ENCODE data around the gene FRMD4A.
"Not testable (repeated sequence)": the region's sequence is repeated elsewhere in the genome, so short reads cannot be mapped to it uniquely, and the experiment has no call there.

FRMD4A gene

GRCh38 chr10:14052931-14053330, 277.8 kb downstream of the FRMD4A start:
- DNase-seq (ENCODE audit: low spot score), result no peak

DNA sequence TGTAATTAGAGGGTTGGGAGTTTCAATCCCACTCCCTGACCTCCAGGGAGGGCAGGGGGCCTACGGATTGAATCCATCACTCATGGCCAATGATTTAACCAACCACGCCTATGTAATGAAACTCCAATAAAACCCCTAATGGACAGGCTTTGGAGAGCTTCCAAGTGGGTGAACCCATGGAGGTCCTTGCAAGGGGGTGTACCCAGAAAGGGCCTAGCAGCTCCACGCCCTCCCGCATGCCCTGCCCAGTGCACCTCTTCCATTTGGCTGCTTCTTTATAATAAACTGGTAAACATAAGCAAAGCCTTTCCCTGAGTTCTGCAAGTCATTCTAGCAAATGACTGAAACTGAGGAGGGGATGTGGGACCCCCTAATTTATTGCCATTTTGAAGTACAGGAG, 280.1 kb downstream of the FRMD4A start:
- no peak for DNase-seq (ENCODE audit: low spot score)

DNA sequence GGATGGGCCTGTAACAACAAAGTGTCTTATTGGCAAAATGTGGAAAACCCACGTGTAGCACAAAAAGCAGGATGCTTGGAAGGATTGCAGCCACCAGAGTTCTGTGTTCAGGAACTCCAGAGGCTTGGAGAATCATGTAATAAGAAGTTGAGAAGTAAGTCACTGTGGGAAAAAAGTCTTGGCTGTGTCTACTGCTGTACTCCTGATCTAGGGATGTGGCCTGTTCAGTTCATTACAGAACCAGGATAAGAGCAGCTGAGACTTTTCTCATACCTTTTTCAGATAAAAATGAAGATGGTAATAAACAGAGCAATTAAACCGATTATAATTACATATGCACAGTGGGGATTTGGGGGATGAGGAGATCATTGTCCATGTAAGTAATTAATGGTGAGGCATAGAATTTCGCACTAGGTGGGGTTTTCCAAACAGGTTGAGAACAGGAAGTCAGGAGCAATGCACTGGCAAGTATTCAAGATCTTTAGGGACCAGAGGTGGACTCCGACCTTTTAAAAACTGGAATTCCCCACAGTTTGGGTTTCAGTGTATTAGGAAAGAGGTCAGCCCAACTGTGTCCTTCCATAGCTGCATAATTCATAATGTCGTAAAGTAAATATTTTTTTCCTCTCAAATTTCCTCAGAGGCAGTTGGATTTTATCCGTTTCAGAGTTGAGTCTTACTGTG, 281.7 kb downstream of the FRMD4A start:
- DNase-seq (ENCODE audit: low spot score), result peak; percentile 65

DNA sequence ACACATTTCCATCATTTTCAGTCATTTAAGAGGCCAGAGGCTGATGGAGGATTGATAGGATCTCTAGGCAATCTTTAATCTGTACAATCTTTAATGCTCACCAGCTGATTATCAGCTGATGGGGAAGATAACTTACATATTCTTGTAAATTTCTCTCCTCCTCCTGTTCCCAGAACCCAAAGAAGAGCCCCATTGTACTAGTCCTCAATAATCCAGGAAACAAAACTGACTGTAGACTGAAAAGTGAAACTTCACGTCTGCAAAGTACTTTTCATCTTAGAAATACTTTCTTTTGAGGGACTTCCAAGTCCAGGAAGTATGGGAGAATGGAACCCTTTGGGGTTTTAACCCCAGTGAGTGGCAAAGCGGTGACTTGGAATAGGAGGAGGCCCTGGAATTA, 283.3 kb downstream of the FRMD4A start:
- peak; percentile 8 for DNase-seq (ENCODE audit: low spot score)

GRCh38 chr10:14042051-14042450, 288.7 kb downstream of the FRMD4A start:
- not testable (repeated sequence) for DNase-seq (ENCODE audit: low spot score)

- DNase-seq (ENCODE audit: low spot score), result no peak
Observed at GRCh38 chr10:14040787-14041631, 289.7 kb downstream of the FRMD4A start.

GRCh38 chr10:14039968-14040668, 290.6 kb downstream of the FRMD4A start:
- DNase-seq (ENCODE audit: low spot score), result no peak

DNA sequence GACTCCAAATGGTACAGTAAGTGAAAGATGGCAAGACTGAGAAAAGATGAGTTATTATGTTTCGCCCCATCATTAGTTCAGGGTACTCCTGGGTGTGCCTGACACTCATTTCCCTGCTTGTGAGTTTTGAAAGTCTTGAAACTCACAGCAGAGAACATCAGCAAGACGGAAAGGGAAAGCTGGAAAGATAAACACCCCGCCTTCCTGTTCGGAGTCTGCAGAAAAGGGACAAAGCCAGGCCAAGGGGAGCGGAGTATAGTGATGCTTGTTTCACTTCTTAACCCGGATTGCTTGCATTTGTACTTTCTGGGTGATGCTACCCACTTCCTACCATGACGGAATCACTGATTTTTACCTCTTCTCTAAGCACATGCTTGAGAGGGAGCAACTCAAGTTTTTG, 294.5 kb downstream of the FRMD4A start:
- DNase-seq (ENCODE audit: low spot score), result no peak

DNA sequence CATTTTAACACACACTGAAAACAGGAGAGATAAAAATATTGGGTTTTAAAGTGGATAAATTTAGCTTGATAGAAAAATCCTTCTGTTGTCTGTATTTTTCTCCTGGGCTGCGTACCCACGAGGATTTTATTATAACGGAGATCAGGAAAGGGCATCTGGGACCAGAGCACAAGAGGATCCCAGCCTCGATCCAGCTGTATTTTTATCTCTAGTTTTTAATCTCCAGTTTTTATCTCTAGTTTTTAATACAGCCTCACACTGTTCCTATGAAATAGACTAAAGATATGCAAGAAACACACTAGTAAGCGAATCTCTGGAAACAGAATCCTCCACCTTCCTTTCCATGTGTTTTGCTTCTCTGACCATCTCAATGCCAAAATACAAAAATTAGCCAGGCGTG, 295.2 kb downstream of the FRMD4A start:
- no peak for DNase-seq (ENCODE audit: low spot score)

- no peak for DNase-seq (ENCODE audit: low spot score)
Observed at GRCh38 chr10:14032406-14032998, 298.2 kb downstream of the FRMD4A start.

GRCh38 chr10:14026325-14026724, 304.4 kb downstream of the FRMD4A start:
- no peak for DNase-seq (ENCODE audit: low spot score)

- no peak for DNase-seq (ENCODE audit: low spot score)
Observed at GRCh38 chr10:14025283-14026189, 305.2 kb downstream of the FRMD4A start.

DNA sequence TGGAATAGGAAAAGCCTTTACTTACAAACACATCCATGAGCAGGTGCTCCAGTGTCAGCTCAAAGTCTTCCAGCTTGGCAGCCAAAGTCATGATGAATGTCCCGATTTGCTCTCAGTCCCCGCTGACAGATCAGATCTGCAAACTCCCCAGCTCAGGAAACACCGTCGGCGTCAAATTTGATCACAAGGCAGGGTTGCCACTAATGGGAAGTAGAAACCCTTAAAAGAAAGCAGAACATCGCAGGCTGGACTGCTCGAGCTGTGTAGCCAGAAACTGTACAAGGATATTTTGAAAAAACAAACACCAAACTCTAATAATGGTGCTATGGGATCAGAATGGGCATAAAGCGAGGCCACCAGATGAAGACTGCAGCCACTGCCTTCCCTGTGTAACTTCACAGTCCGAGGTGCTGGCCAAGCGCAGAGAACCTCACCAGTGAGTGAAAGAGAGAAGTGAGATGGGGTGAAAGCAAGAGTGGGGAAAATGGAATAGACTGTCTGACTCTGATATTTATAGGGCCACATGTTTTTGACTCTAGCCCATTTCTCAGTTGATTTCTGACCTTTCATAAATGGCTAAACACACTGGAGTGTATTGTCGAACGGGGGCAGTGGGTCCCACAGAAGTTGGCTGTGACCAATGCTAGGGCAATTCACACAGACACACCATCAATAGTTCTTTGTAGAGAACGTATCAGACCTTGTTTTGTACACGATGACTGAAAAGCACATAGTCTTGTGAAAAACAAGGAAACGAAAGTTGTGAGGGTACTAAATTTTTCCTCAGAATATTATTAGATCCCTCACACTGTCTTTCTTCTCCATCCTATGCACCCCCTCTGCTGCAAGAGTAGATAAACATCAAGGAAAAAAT, 306.2 kb downstream of the FRMD4A start:
- DNase-seq (ENCODE audit: low spot score), result no peak

DNA sequence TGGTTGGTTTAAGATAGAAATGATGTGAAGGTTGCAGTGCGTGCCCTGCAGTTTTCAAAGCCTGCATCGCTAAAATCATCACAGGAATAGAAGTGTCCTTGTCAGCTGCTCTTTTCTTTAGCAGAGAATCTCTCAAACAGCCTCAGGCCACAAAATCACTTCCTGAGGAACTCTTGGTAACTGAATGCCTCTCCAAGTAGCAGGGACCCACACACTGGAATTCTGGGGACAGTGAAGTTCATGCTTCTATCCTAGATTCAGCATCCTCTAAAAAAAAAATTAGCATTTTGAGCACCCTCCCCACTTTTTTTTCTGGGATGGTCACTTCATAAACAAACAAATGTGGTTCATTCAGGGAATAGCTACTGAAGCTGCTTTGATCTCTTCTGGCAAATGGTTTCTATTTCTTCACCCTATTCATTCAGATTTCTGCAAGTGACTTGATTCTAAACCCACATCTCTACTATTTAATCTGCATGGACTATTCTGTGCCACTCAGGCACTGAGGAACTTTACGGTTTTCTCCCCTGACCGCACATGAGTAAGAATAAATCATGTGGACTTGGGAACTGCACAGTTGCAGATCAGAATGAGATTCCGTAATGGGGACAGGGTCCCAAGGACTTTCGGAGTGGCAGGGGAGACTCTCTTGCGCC, 306.9 kb downstream of the FRMD4A start:
- peak; percentile 15 for DNase-seq (ENCODE audit: low spot score)

- no peak for DNase-seq (ENCODE audit: low spot score)
Observed at GRCh38 chr10:14022954-14023672, 307.6 kb downstream of the FRMD4A start.

GRCh38 chr10:14022052-14022451, 308.7 kb downstream of the FRMD4A start:
- no peak for DNase-seq (ENCODE audit: low spot score)

GRCh38 chr10:14020037-14020664, 310.6 kb downstream of the FRMD4A start:
- no peak for DNase-seq (ENCODE audit: low spot score)

GRCh38 chr10:14017467-14017866, 313.3 kb downstream of the FRMD4A start:
- no peak for DNase-seq (ENCODE audit: low spot score)

DNA sequence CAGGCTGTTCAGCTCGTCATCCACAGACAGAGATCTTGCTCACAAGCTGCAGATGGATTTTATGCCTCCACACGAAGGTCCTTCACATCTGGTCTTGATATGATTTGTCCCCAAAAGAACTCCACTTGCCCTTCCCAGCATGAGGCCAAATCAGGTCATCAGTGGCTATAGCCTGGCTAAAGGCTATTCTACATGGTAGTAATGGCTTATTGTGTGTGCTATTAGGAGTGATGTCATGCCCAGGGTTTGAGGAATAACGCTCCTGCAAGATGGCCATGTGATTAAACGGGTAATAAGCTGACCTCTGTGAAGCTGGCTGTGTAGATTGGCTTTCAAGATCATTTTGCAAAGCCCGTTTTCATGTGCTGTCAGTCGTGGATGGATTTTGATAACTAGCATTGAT, 313.8 kb downstream of the FRMD4A start:
- DNase-seq (ENCODE audit: low spot score), result no peak
